ENCODE data around the gene SARM1.

GRCh38 chr17:28386391-28386790 lies 14.9 kb downstream of the SARM1 start:
- TF ChIP-seq EZH2 (IDR thresholded peaks at IDR 0.05; ENCODE audit: borderline replicate concordance, low read depth, low read length, poor library complexity, severe bottlenecking) (no peak), CTCF (conservative IDR thresholded peaks at IDR 0.05; ENCODE audit: low read depth, low read length) (no peak)

Measured in A673 (cell line).